Brain microvascular endothelial cell (primary cell): Measurements from ENCODE around the gene FAM114A1.

Source experiments
- DNase-seq: peaks from one replicate; pipeline ENCODE4 v3.0.0-alpha.2; 2020
- H3K27ac ChIP-seq: fragments of 250-450 bp; sonication (Bioruptor Pico); 2 replicates; pipeline ENCODE4 v1.5.1; 2020; ENCODE audit warnings: mild to moderate bottlenecking, moderate library complexity
- H3K27me3 ChIP-seq: fragments of 250-450 bp; sonication (Bioruptor Pico); replicated peaks from 2 replicates; pipeline ENCODE4 v1.5.1; 2020; ENCODE audit warnings: mild to moderate bottlenecking
- H3K36me3 ChIP-seq: fragments of 250-450 bp; sonication (Bioruptor Pico); replicated peaks from 2 replicates; pipeline ENCODE4 v1.5.1; 2020; ENCODE audit warnings: mild to moderate bottlenecking
- H3K4me3 ChIP-seq: 2 replicates; pipeline ENCODE4 v1.5.1; 2011; ENCODE audit warnings: low read depth, mild to moderate bottlenecking, control low read depth, low read length, moderate library complexity
- CTCF ChIP-seq: IDR thresholded peaks from 2 replicates; pipeline ENCODE4 v1.5.1; 2011; ENCODE audit warnings: low read depth, mild to moderate bottlenecking, moderate library complexity, low read length, control low read depth, inconsistent platforms; ENCODE audit errors: missing control alignments
- in situ Hi-C: cut with HindIII; loops from 2 replicates; pipeline ENCODE4 v1.10.0; 2017; ENCODE audit warnings: low sequenced_read_pairs, low pct_ligation_motif_present

Gene FAM114A1

DNA sequence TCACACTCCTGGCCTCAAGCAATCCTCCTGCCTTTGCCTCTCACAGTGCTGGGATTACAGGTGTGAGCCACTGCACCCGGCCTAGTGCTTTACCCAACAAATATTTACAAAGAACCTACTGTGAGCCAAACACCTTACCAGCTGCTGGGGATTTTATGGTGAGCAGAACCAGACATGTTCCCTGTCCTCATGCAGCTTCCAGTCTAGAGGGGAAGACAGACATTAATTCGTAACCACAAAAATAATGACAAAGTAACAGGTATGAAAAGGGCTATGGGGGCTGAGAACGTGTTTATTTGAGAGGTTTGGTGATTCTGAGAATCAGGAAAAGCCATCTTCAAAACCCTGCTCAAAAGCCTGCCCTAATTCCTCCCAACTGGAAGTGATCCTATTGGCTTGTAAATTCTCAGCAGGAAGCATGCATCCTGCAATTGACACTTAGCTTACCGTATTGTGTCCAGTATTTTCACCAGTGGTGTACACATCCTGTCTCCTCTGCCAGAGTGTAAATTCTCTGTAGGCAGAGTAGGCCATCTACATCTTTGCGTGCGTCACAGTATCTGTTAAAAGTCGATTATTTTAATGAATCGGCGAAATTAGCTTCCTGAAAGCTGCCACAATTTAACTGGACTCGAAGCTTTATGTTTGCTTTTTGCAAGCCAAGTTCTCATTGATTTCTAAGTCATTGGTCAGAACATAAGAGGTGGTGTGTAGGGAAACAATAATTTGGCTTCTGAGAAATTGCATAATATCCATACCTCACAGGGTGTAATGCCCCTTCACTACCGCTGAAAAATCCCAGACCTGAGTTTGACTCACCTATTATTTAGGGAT is 97.6 kb downstream of the FAM114A1 start:
- in situ Hi-C loops: no loop called here
- Histone ChIP-seq H3K27ac (no peak overlapping the region), H3K27me3 (no peaks in the 10 kb centered on the region), H3K4me3 (no peak overlapping the region), H3K36me3 (peaks cover 7% of the 10 kb centered on the region)
- TF ChIP-seq CTCF: no peak
- no peak for DNase-seq

- TF ChIP-seq CTCF: no peak
These were observed 98.3 kb downstream of the FAM114A1 start for GRCh38 chr4:38965866-38966265.

DNA sequence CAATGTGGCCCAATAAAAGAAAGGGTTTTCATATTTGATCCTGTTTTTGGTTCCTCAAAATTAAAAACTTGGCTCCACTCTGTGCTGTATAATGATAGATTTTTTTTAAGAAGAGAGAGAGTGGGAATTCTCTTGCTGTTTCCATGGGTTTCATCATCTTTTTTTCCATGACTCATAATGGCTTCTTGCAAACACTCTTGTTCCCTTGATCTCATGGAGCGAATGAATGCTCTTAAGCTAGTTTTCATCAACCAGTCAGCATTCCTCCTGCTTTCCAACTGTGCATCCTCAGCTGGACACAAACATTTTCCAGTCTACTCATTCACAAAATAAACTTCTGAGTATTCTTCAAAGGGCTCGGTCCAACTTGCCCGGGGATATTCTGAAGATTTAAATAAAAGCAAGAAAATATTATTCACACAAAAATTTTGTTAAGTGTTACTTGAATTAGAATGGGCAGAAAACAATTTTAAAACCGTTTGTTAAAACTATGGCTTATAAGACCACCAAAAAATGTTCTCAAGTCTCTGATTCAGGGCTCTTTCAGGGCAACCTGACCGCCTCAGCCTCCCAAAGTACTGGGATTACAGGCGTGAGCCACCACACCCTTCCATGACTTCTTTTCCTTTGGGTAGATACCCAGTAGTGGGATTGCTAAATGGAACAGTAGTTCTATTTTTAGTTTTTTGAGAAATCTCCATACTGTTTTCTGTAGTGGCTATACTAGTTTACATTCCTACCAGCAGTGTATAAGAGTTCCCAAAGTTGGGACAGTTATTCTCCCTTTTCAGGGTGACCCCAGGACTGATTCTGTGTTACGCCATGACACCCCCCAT is 99.9 kb downstream of the FAM114A1 start:
- peak overlapping the region; percentile 92 for H3K27ac ChIP-seq
- H3K36me3 ChIP-seq: peaks cover 7% of the 10 kb centered on the region
- H3K27me3 ChIP-seq: no peaks in the 10 kb centered on the region
- H3K4me3 ChIP-seq: no peak overlapping the region
- peak; percentile 70 for DNase-seq
- in situ Hi-C loops: no loop called here
- TF ChIP-seq CTCF: no peak

More at GRCh38 chr4:38965866-38966265, 98.3 kb downstream of the FAM114A1 start:
- in situ Hi-C loops: no loop called here
- no peak overlapping the region for H3K27ac ChIP-seq
- H3K4me3 ChIP-seq: no peak overlapping the region
- H3K27me3 ChIP-seq: no peaks in the 10 kb centered on the region
- DNase-seq: no peak
- peaks cover 7% of the 10 kb centered on the region for H3K36me3 ChIP-seq

DNA sequence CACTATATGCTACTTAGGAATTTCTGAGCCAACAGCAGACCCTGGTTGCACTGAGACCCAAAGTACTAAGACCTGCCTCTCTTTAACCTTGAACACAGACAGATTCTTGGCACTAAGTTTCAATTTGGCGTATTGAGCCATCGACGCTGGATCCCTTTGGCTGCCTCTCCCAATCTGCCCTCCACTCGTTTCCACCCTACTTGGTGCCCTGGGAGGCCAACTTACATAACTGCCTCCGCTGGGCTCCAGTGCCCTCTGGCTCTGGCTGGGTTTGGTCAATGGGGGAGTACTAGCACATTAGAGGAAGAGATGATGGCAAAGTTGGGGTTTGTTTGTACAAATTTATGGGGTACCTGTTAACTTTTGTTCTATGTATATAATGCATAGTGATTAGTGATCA is 101.1 kb downstream of the FAM114A1 start:
- no peak for DNase-seq
- in situ Hi-C loops: no loop called here
- Histone ChIP-seq H3K36me3 (peaks cover 7% of the 10 kb centered on the region), H3K4me3 (no peak overlapping the region), H3K27me3 (no peaks in the 10 kb centered on the region), H3K27ac (no peak overlapping the region)
- no peak for TF ChIP-seq CTCF

GRCh38 chr4:38976308-38976707 is 108.7 kb downstream of the FAM114A1 start:
- TF ChIP-seq CTCF: no peak
- no peak for DNase-seq
- Histone ChIP-seq H3K4me3 (no peak overlapping the region), H3K27me3 (no peaks in the 10 kb centered on the region), H3K27ac (no peak overlapping the region), H3K36me3 (peaks cover 5% of the 10 kb centered on the region)
- in situ Hi-C loops: no loop called here
